Measurements from ENCODE around the gene DBNL.

GRCh38 chr7:44074349-44074695 lies 29.8 kb downstream of the DBNL start:
- no peak for TF ChIP-seq POLR2A (IDR thresholded peaks at IDR 0.05)
- no peak for TF ChIP-seq CTCF (IDR thresholded peaks at IDR 0.05)
- TF ChIP-seq EP300 (IDR thresholded peaks at IDR 0.05) = no peak
